ENCODE measurements around the gene LAMA4.
"Not testable (repeated sequence)": the region's sequence is repeated elsewhere in the genome, so short reads cannot be mapped to it uniquely, and the experiment has no call there.

The LAMA4 gene

DNA sequence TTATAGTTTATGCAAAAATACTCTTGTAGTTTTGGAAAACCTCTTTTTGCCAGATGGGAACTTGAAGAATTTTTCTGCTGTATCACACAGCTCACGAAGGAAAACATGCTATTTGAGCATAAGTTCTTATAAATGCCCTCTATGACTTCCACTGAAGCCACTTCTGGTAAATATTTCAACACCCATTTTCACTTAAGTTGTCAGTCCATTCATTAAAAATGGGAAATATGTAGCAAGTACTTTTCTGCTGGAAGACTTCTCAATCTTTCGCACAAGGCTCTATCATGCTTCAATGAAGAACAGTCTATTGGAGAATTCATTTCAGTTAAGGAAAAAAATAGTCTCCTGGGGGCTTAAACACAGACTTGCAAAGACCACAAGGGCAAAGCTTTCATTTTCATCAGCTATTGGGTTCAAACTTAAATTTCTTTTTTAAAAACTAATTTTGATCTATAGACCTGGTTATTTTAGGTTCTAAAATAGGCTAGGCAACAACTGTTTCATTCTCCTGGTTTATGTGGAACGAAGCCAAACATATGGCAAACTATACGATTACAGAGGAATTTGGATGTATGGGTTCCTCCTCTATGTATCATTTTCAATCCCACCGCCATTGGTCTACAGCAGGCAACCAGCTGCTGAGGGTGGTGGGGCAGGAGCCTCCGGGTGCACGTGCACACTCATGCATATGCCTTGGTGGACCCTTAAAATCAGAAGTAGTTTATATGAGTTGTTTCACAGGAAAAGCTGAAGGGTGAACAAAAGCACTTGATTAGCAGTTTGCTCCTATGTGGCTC is 38.7 kb downstream of the LAMA4 start:
- no peak for DNase-seq (ENCODE audit: low spot score)

DNA sequence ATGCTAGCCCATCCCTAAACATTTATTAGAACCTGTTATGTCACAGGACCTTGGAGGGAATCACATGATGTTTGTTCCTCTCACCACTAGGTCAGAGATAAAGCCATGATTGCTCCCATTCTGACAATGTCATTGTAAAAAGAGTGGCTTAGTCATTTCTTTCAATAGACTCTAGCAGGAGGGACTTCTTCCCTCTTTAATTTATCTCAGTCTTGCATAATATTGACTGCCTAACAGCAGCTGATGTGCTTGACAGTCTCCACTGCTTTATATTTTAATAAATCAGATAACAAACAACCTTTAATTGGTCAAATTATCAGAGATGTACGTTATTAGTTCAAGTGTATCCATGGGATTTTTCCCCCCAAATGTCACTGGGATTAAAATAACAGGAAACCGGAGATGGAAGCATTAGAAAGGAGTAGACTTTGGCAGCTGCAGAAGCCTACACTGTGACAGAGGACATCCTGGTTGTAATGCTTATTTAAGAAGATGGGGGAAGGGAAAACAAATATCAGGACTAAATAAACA is 39.6 kb downstream of the LAMA4 start:
- no peak for DNase-seq (ENCODE audit: low spot score)

DNA sequence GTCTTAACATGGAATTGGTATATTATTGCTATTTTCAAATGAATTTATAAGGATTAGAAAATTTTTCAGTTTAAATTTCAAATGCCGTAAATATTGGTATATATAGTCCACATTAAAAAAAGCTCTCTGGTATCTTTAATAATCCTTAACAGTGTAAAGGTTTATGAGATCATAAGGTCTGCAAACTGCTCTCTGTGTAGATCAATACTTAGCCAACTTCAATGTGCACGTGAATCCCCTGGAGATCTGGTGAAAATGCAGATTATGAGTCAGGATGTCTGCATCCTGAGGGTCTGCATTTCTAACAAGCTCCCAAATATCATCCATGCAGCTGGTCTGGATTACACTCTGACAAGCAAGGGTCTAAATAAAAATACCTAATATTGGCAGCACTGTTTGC is 43.5 kb downstream of the LAMA4 start:
- DNase-seq (ENCODE audit: low spot score), result no peak

DNA sequence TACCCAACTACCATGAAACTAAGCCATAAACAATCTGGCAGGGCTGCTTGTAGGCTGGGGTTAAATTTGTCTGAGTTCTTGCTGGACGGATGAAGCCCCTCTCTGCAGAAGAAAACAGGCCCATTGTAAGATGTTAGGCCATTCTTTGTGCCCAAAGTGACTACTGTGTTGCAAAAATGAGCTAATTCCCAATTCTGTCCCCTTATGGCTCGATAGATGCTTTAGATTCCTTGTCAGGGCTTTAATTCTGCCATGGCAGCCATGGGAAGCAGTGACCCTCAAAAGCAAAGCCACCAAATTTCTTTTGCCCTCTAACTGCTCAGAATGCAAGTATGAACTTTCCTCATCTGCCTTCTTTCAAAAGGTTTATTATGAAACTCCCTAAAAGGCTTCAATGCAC is 45.2 kb downstream of the LAMA4 start:
- DNase-seq (ENCODE audit: low spot score), result no peak

DNA sequence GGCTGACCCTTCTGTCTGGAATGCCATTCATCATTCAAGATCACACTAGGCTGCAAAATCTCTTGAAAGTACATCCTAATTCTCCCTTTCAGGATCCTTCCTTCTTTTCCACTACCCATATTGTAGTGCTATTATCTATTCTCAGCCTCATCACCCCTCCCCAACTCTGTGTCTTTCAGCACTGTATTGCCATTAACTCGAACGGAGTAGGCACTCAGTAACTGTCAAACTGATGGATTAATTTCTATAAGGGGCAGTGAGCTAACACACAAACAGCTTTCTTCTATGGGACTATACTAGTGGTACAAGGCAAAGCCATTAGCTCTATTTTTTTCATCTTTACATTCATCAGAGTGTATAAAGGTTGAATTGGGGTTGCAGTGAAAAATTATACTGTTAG is 46.6 kb downstream of the LAMA4 start:
- no peak for DNase-seq (ENCODE audit: low spot score)

DNA sequence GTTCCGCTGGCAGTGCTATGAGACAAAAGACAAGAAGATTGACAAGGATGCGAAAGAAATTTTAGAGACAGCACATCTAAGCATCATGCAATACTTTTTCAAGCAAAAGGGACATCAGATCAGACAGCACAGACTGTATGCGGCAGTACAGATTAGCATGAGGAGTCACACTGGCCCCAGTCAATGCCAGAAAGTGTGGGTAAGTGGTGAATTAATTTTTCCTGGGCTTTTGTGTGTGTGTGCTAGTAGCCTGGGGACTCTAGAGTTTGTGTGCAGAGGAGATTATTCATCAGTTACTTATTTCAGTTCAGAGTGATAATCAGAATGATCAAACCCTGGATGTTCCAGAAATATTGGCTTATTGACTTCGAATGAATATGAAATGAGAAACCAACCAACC is 47.2 kb downstream of the LAMA4 start:
- no peak for DNase-seq (ENCODE audit: low spot score)

DNA sequence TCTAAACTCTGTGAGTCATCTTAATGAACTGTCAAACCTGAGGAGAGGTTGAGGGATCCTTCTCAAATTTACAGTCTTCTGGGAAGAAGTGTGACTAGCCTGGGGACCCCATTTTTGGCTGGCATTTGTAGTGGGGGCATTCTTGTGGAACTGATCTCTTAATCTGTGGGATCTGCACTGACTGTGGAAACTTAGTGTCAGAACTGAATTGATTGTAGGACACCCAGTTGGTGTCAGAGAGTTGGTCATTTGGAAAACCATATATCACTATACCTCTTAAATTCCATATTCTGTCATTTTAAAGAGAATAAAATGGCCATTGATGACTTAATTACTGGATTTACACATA is 48.3 kb downstream of the LAMA4 start:
- no peak for DNase-seq (ENCODE audit: low spot score)

DNA sequence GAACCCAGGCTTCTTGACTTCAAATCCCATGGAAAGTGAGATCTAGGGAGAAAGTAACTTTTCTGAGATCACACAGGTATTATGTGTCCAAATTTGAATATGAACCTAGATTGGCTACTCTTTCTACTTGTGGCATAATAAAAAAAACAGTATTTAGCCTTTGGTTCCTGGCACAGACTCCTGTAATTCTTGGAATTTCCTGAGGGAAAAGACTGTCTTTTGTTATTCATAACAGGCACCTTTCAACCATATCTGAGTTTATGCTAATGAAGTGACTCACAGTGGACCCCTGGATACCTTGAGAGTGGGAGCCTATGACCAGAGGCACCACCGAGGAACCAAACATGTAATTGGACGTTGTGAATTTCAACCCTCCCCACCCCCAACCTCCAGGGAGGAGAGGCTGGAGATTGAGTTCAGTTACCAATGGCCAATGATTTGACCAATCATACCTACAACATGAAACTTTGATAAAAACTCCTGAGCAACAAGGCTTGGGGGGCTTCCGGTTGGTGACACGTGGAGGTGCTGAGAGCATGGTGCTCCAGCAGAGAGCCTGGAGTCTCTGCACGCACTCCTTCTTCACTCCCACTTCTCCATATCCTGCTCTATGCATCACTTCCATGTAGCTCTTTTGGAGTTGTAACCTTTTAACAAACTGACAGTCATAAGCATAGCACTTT is 48.8 kb downstream of the LAMA4 start:
- DNase-seq (ENCODE audit: low spot score), result no peak

DNA sequence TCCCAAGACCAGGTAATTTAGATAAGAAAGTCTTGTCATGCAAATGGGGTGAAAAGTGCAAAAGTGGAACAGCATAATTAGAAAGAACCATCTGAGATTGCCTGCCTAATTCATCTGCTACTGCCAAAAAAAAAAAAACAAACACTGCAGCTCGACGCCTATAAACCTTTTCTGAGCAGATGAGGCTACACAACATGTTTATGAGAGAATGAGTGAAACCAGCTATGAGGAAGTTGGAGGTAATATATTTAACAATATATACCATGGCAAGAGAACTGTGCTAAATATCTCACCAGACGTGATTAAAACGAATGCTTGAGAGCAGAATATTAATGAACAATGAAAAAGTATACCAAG is 50.0 kb downstream of the LAMA4 start:
- DNase-seq (ENCODE audit: low spot score), result no peak

DNA sequence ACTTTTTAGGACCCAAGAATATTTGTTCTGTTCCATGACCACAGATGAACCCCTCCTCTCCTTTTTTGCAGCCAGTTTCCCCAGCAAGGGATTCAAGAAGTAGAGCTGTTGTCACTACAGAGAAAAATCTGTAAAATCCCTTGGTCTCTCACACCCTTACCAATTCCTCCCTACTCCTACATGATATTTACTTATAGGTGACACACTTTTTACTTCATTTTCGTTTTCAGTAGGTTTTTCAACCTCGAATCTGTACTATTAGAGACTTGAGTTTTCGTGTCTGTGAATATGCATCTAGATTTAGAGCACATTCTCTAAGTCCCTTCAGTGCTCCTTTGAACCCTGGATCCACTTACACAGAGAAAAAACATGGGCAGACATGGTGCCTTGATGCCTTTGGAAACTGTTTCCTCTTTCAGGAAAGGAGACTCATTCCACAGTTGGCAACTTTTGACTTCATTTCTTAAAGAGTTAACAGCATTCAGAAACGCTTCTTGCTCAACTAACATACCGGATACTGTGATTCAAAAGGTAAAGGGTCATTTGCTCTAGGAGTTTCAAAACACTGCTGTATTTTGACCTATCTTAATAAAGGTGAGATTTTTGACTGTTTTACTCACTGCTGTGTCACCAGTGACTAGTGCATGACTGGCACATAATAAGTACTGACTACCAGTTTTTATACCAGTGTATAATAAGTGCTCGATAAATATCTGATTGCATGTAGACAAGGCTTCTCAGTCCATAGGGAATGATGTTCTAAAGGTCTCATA is 50.6 kb downstream of the LAMA4 start:
- DNase-seq (ENCODE audit: low spot score), result no peak

DNA sequence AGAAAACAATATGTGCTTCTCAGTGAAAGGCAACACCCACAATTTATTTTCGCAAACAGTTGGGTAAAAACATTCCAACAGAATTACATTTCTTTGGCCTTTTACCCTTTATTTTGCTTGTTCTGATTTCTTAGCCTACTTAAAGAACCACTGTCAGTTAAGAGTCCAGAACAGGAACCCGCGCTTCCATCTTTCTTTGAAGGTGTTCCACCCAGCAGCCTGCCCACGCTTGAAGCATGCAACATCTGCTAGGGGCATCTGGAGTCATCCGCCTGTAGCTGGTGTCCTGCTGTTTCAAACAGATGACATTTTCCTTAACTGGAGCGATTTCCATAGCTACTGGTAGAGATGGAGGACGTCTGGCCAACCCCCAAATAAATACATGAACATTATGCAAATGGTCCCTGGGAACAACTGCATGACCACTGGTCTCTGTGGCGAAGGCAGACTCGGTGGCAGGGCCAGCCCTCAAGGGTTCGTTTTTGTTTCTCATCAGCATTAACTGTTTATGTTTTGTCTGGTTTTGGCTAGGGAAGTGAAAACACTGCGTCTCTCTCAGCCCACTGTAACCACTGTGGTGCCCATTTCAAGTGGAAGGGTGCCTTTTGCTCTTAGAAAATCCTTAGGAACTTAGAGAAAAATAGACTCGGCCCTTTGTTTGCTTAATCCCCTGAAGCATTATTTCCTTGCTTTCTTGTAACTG is 51.6 kb downstream of the LAMA4 start:
- DNase-seq (ENCODE audit: low spot score), result no peak

DNA sequence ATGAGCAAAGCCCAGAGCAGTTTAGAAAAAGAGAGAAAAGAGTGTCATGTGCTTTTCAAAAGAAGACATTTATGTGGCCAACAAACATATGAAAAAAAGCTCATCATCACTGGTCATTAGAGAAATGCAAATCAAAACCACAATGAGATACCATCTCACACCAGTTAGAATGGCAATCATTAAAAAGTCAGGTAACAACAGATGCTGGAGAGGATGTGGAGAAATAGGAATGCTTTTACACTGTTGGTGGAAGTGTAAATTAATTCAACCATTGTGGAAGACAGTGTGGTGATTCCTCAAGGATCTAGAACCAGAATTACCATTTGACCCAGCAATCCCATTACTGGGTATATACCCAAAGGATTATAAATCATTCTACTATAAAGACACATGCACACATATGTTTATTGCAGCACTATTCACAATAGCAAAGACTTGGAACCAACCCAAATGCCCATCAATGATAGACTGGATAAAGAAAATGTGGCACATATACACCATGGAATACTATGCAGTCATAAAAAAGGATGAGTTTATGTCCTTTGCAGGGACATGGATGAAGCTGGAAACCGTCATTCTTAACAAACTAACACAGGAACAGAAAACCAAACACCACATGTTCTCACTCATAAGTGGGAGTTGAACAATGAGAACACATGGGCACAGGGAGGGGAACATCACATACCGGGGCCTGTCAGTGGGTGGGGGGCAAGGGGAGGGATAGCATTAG is 54.0 kb downstream of the LAMA4 start:
- DNase-seq (ENCODE audit: low spot score), result not testable (repeated sequence)

DNA sequence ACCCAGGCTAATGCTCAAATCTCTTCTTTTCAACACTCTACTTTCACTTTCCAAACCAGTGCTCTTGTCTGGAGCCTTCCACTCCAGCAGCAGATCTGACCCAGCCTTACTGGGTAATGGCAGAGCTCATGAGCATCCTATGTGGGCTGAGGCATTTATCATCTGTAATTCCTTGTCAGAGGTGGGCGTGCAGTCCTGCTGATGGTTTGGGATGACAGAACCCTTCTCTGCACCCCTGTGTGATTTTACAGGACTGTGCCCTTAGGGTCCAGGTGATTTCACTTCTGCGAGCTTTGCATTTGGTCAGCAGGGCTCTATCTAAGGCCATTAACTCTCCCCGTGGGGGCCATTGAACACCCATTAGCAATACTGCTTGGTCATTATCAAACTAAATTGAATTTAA is 55.4 kb downstream of the LAMA4 start:
- DNase-seq (ENCODE audit: low spot score), result no peak

DNA sequence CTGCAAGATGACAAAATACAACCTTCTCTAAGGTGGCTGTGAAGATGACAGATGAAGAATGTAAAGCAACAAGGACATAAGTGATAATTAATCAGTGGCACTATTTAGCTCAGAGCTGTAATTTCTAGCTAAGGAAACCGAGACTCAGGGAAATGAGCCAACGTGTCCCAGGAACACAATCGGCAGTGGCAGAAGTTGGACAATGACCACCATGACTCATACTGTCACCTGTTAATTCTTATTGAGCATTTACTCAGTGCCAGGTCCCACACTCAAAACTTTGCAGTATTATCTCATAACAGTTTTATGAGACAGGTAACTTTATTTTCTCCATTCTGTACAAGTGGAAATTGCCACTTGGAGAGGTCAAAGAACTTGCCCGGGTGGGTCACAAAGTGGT is 55.8 kb downstream of the LAMA4 start:
- DNase-seq (ENCODE audit: low spot score), result no peak

DNA sequence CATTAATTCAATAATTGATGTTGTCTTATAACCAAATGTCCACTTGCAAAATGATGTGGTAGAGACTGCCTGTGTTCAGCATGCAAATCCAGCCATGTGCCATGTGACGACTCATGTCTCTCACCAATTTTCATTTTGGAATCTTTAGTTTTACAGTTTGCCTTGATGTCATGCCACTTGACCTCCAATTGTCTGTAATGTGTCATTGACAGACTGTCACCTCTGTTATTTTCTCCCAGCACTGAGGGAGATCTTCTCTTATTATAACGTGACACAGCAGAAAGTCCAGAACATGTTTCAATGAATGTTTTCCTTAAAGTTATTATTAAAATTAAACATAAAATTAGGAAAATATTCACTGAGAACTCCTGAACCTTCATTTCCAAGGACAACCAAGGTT is 56.7 kb downstream of the LAMA4 start:
- no peak for DNase-seq (ENCODE audit: low spot score)

DNA sequence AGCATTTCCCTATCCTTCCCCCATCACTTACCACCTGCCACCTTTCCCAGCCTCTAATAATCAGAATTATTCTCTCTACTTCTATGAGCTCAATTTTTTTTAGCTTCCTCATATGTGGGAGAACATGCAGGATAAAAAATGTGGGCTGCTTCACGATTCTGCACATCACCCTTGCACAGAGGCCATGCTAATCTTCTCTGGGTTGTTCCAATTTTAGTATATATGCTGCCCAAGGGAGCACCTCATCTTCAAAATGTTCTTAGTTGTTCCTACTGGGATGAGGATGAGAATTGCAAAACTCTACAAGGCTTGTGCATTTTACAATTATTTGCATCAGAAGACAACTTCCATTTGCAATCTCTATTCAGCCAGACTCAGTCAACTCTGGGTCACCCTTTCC is 58.1 kb downstream of the LAMA4 start:
- DNase-seq (ENCODE audit: low spot score), result no peak

DNA sequence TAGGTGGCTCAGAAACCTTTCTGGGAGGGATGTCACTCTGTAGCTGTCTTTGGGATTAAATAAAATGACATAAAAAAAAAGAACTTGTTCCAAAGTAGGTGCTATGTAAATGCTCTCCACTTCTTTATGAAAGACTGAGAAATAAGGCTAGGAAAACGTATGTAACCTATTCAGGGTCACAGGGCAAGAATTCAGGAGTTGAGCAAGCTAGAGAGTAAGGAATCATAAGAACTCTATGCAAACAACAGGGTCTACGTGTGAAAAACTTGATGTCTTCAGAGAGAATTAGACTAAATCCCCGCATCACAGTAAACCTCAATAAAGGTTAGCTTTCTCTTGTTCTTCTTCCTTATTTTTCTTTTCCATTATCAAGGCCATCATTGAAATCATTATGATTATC is 59.2 kb downstream of the LAMA4 start:
- DNase-seq (ENCODE audit: low spot score), result no peak

DNA sequence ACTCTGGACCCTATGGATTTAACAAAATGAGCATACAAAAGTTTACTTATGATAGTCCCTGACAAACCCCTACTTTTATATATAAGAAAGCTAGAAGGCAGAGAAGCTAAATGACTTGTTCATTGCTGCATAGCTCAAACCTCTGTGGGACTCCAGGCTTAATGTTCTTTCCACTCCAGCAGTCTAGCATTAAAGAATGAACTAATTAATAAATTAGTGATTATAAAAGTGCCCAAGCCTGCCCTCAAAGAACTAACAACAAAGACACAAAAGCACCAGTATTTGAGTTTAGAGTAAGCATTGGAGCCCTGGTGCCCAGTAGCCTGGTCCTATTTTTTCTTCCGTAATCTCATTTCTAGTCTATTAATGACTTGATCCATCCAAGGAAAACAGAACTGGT is 59.9 kb downstream of the LAMA4 start:
- no peak for DNase-seq (ENCODE audit: low spot score)

DNA sequence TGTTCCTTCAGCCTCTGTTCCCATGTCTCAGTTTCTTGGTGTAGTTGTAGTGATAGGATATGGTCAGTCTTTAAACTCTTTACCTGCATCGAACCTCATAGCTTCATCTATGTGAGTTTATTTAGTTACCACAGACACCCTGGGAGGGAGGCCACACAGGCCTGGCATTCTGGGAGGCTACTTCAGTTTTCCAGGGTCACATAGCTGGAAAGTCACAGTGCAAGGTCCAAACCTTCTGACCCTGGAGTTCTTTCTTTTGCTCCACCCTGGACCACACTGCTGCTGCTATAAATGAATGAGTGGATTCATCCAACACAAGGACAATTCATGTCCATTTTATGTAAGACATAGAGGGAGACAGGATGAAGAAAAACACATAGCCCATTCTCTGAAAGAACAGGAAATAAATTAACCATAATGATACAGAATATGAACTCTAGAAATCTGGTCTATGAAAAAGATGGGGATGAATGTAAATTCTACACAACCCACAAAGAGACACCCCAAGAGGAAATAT is 60.8 kb downstream of the LAMA4 start:
- DNase-seq (ENCODE audit: low spot score), result peak; percentile 19

DNA sequence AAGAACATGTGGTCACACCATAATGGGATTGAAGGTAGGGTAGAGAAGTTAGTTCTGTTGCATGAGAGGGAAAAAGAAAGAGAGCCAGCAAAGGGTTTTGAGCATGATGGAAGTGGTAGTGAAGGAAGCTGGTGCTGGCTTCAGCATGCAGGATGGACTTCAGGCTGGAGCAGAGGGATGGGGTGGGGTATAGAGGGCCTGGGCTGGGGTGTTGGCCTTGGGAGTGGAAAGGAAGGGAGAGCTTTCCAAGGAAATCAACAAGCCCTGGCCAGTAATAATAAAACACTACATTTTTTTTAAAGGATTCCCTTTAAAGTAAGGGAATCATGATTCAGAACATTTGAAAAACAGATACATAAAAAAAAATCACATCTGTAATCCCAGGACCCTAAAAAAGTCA is 61.2 kb downstream of the LAMA4 start:
- no peak for DNase-seq (ENCODE audit: low spot score)

DNA sequence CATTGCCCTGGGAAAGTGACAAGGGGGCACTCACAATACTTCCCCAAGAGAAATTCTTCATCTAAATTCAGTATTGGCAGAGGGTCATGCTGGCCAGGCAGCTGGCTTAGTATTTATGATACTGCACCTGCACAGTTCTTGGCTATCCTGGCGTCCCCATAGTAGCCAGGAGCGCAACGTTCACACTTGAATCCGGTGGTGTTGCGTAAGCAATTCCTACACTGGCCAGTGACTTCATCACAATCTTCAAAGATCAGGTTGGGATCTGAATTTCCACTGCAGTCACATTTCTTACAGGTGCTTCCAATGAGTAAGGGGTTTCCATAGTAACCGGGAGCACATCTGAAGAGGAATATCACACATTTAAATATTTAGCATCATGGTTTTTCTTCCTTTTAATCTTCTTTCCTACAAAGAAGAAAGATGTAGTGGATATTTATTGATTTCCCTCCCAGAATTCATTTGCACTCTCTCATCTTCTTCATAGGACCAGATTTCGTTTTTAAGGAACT is 62.8 kb downstream of the LAMA4 start:
- DNase-seq (ENCODE audit: low spot score), result no peak

All from HuH-7.5 (cell line).